Left lobe of liver (tissue), 2 donors: ENCODE data around the gene EIF4B. TPM values are rescaled to one million over a fixed set of nuclear protein-coding genes. Genes with fewer than 3 reads are reported as not detected.
"Not testable (repeated sequence)": the region's sequence is repeated elsewhere in the genome, so short reads cannot be mapped to it uniquely, and the experiment has no call there.

Experiments
- ATAC-seq: fragments of 200-7000 bp; cut with Tn5 transposase; one replicate; pipeline ENCODE4 v1.9.1; 2020; ENCODE audit warnings: mild to moderate bottlenecking, moderate library complexity
- DNase-seq: peaks from one replicate; pipeline ENCODE4 v3.0.0-alpha.2; 2020; ENCODE audit warnings: low spot score
- total RNA-seq: library from RNA; stranded (reverse); gene quantifications from one replicate; pipeline ENCODE4 v1.2.1, GENCODE V29; 2021
- donor health status: DM: no; HTN: no; CAD: no; lungs with moderate emphysema.
- donor health status: DM: no; HTN: yes; CAD: no.

Gene EIF4B
- total RNA-seq, 1 donor from 2014 or later: 184 TPM

GRCh38 chr12:52992699-52993557 lies 13.3 kb upstream of the EIF4B start:
- ATAC-seq (peak; percentile 11), DNase-seq (no peak)

GRCh38 chr12:52993558-52993869 lies 12.7 kb upstream of the EIF4B start:
- DNase-seq (no peak), ATAC-seq (no peak)

- ATAC-seq (no peak), DNase-seq (no peak)
These were observed 2.1 kb upstream of the EIF4B start for GRCh38 chr12:53004178-53004577.

GRCh38 chr12:53004582-53004981 lies 1.7 kb upstream of the EIF4B start:
- DNase-seq (no peak), ATAC-seq (no peak)

- ATAC-seq (no peak), DNase-seq (no peak)
These were observed 856 bp upstream of the EIF4B start for GRCh38 chr12:53005215-53005985.

- ATAC-seq (peak; percentile 64), DNase-seq (peak; percentile 79)
These were observed 604 bp downstream of the EIF4B start for GRCh38 chr12:53006810-53007309.

- ATAC-seq: no peak
- no peak for DNase-seq
These were observed 1.1 kb downstream of the EIF4B start for GRCh38 chr12:53007343-53007742.

GRCh38 chr12:53008760-53009159 lies 2.5 kb downstream of the EIF4B start:
- not testable (repeated sequence) for DNase-seq

GRCh38 chr12:53010955-53011354 lies 4.7 kb downstream of the EIF4B start:
- no peak for DNase-seq
- no peak for ATAC-seq

More at GRCh38 chr12:53008760-53009159, 2.5 kb downstream of the EIF4B start:
- ATAC-seq: not testable (repeated sequence)

GRCh38 chr12:53011889-53012288 lies 5.6 kb downstream of the EIF4B start:
- DNase-seq: no peak
- peak; percentile 77 for ATAC-seq

GRCh38 chr12:53012928-53013327 lies 6.7 kb downstream of the EIF4B start:
- ATAC-seq: peak; percentile 57
- no peak for DNase-seq

GRCh38 chr12:53014709-53015108 lies 8.5 kb downstream of the EIF4B start:
- no peak for DNase-seq
- no peak for ATAC-seq

GRCh38 chr12:53025250-53025649 lies 19.0 kb downstream of the EIF4B start:
- DNase-seq: no peak
- ATAC-seq: no peak

GRCh38 chr12:53027014-53027413 lies 20.8 kb downstream of the EIF4B start:
- DNase-seq, ATAC-seq: not testable (repeated sequence)

- ATAC-seq: peak; percentile 52
- DNase-seq: no peak
These were observed 25.4 kb downstream of the EIF4B start for GRCh38 chr12:53031616-53032015.

GRCh38 chr12:53033832-53034231 lies 27.6 kb downstream of the EIF4B start:
- ATAC-seq: not testable (repeated sequence)

GRCh38 chr12:53034459-53034858 lies 28.2 kb downstream of the EIF4B start:
- no peak for DNase-seq
- no peak for ATAC-seq

More at GRCh38 chr12:53033832-53034231, 27.6 kb downstream of the EIF4B start:
- DNase-seq: not testable (repeated sequence)

- no peak for DNase-seq
- ATAC-seq: no peak
These were observed 30.5 kb downstream of the EIF4B start for GRCh38 chr12:53036802-53037201.

GRCh38 chr12:53039851-53040250 lies 33.6 kb downstream of the EIF4B start:
- no peak for DNase-seq
- ATAC-seq: no peak

- ATAC-seq: no peak
These were observed 36.6 kb downstream of the EIF4B start for GRCh38 chr12:53042607-53043454.

GRCh38 chr12:53044052-53044581 lies 37.9 kb downstream of the EIF4B start:
- ATAC-seq (no peak), DNase-seq (no peak)

More at GRCh38 chr12:53042607-53043454, 36.6 kb downstream of the EIF4B start:
- no peak for DNase-seq
